SK-MEL-5 (cell line): ENCODE measurements around the gene MET. TPM values are rescaled to one million over a fixed set of nuclear protein-coding genes. Genes with fewer than 3 reads are reported as not detected.
A peak's percentile ranks its signal among the peaks of the same experiment; 100 is the strongest.

ENCODE experiments used
- DNase-seq: peaks from one replicate; pipeline ENCODE4 v3.0.0-alpha.2; 2016; ENCODE audit warnings: low read depth, low spot score
- in situ Hi-C: cut with HindIII; loops from 2 replicates; pipeline ENCODE4 v1.10.0; 2016; ENCODE audit warnings: low sequenced_read_pairs, high pct_unique_total_duplicates, low pct_unique_long_range_greater_than_20kb
- total RNA-seq: library from RNA; depleted of rRNA; stranded (reverse); fragments of >200 nt; shearing (Covaris generic); gene quantifications from 2 replicates; pipeline ENCODE4 v1.2.3, GENCODE V29; 2014

Gene MET
- total RNA-seq, 1 experiment from 2014 or later = 331 TPM

- peak; percentile 59 for DNase-seq
- in situ Hi-C loops = no loop called here
These were observed 110.2 kb downstream of the MET start for GRCh38 chr7:116782177-116782711.

- in situ Hi-C loops = no loop called here
- DNase-seq = no peak
These were observed 111.8 kb downstream of the MET start for GRCh38 chr7:116783666-116784318.

- in situ Hi-C loops = no loop called here
- DNase-seq = no peak
These were observed 112.7 kb downstream of the MET start for GRCh38 chr7:116784647-116785046.

- DNase-seq = no peak
- in situ Hi-C loops = no loop called here
These were observed 113.8 kb downstream of the MET start for GRCh38 chr7:116785843-116786242.

- in situ Hi-C loops = no loop called here
These were observed 114.9 kb downstream of the MET start for GRCh38 chr7:116786791-116787443.

GRCh38 chr7:116787881-116788280, 115.9 kb downstream of the MET start:
- in situ Hi-C loops = no loop called here
- no peak for DNase-seq

More at GRCh38 chr7:116786791-116787443, 114.9 kb downstream of the MET start:
- DNase-seq = peak; percentile 71

- in situ Hi-C loops = no loop called here
- no peak for DNase-seq
These were observed 116.7 kb downstream of the MET start for GRCh38 chr7:116788572-116789197.

- DNase-seq = peak; percentile 56
- in situ Hi-C loops = no loop called here
These were observed 118.0 kb downstream of the MET start for GRCh38 chr7:116790025-116790424.

GRCh38 chr7:116792813-116793212, 120.8 kb downstream of the MET start:
- in situ Hi-C loops = no loop called here
- no peak for DNase-seq

- DNase-seq = no peak
- in situ Hi-C loops = no loop called here
These were observed 121.9 kb downstream of the MET start for GRCh38 chr7:116793795-116794340.

- DNase-seq = no peak
- in situ Hi-C loops = no loop called here
These were observed 124.5 kb downstream of the MET start for GRCh38 chr7:116796471-116796870.

GRCh38 chr7:116797612-116798011, 125.6 kb downstream of the MET start:
- no peak for DNase-seq
- in situ Hi-C loops = no loop called here

GRCh38 chr7:116798232-116798631, 126.2 kb downstream of the MET start:
- in situ Hi-C loops = no loop called here
- no peak for DNase-seq

- DNase-seq = no peak
- in situ Hi-C loops = no loop called here
These were observed 127.9 kb downstream of the MET start for GRCh38 chr7:116799916-116800315.

- in situ Hi-C loops = no loop called here
- DNase-seq = no peak
These were observed 128.6 kb downstream of the MET start for GRCh38 chr7:116800594-116800993.

GRCh38 chr7:116801092-116801710, 129.2 kb downstream of the MET start:
- DNase-seq = peak; percentile 34
- in situ Hi-C loops = no loop called here

- in situ Hi-C loops = no loop called here
- peak; percentile 62 for DNase-seq
These were observed 130.2 kb downstream of the MET start for GRCh38 chr7:116802144-116802745.

GRCh38 chr7:116802746-116803152, 130.8 kb downstream of the MET start:
- in situ Hi-C loops = no loop called here
- peak; percentile 94 for DNase-seq
